CD4-positive, CD25-positive, alpha-beta regulatory T cell (primary cell): ENCODE results near the gene HIBCH. TPM values are rescaled to one million over a fixed set of nuclear protein-coding genes. Genes with fewer than 3 reads are reported as not detected.
"Not testable (repeated sequence)": the region's sequence is repeated elsewhere in the genome, so short reads cannot be mapped to it uniquely, and the experiment has no call there.

Source experiments
- ATAC-seq, 2 donors: fragments of 150-1000 bp; cut with Tn5 transposase; one replicate each; pipeline ENCODE4 v1.10.0; 2021; ENCODE audit warnings: low read depth in 2 of 2, moderate number of reproducible peaks in 2 of 2, moderate library complexity in 1 of 2
- DNase-seq, 3 donors: peaks; one replicate each; pipeline versions ENCODE4 v3.0.0 to v3.0.0-alpha.2; 2012 to 2022; ENCODE audit warnings: mixed read lengths in 1 of 3
- H3K27ac ChIP-seq: one replicate; pipeline ENCODE4 v1.7.0; 2013; ENCODE audit warnings: mild to moderate bottlenecking, low read length; ENCODE audit not compliant: insufficient read depth, poor library complexity, severe bottlenecking
- H3K27me3 ChIP-seq: one replicate; pipeline ENCODE4 v1.7.0; 2013; ENCODE audit warnings: low read length; ENCODE audit not compliant: control insufficient read depth, insufficient read depth
- H3K36me3 ChIP-seq: one replicate; pipeline ENCODE4 v1.7.0; 2013; ENCODE audit warnings: mild to moderate bottlenecking, low read length, moderate library complexity; ENCODE audit not compliant: control insufficient read depth, insufficient read depth
- H3K4me1 ChIP-seq: 2 replicates; pipeline ENCODE4 v1.7.0; 2013; ENCODE audit warnings: mild to moderate bottlenecking, low read length; ENCODE audit not compliant: insufficient read depth, control insufficient read depth, poor library complexity, severe bottlenecking
- H3K4me3 ChIP-seq: one replicate; pipeline ENCODE4 v1.7.0; 2013; ENCODE audit warnings: low read depth, mild to moderate bottlenecking, low read length, moderate library complexity
- H3K9me3 ChIP-seq, 2 experiments: 1 replicate in 1 of 2; 2 replicates in 1 of 2; pipeline ENCODE4 v1.7.0; 2013; ENCODE audit warnings: low read length in 2 of 2, mild to moderate bottlenecking in 1 of 2, moderate library complexity in 1 of 2; ENCODE audit not compliant: control insufficient read depth in 2 of 2
- H3K27ac Mint-ChIP-seq, 3 donors: one replicate each; pipeline ENCODE4 v1.8.0; 2020 to 2022; ENCODE audit warnings: mild to moderate bottlenecking in 3 of 3, mixed read lengths in 3 of 3, moderate library complexity in 2 of 3
- H3K27me3 Mint-ChIP-seq: one replicate; pipeline ENCODE4 v1.8.0; 2022; ENCODE audit warnings: mild to moderate bottlenecking, mixed read lengths
- H3K36me3 Mint-ChIP-seq: one replicate; pipeline ENCODE4 v1.8.0; 2020; ENCODE audit warnings: mixed read lengths
- H3K4me1 Mint-ChIP-seq, 4 donors: one replicate each; pipeline ENCODE4 v1.8.0; 2020 to 2022; ENCODE audit warnings: mixed read lengths in 4 of 4, mild to moderate bottlenecking in 1 of 4
- H3K4me3 Mint-ChIP-seq, 4 donors: one replicate each; pipeline ENCODE4 v1.8.0; 2020 to 2022; ENCODE audit warnings: mild to moderate bottlenecking in 4 of 4, mixed read lengths in 4 of 4, moderate library complexity in 3 of 4
- H3K9me3 Mint-ChIP-seq, 7 donors: one replicate each; pipeline ENCODE4 v1.8.0; 2020 to 2022; ENCODE audit warnings: mixed read lengths in 7 of 7, mild to moderate bottlenecking in 3 of 7, moderate library complexity in 2 of 7
- polyA plus RNA-seq, 4 donors: library from polyadenylated mRNA; unstranded; fragments of 300-500 nt; fragmentation: Illumina TruSeq; gene quantifications; one replicate each; pipeline ENCODE4 v1.2.3, GENCODE V29; 2021
- total RNA-seq: library from RNA; stranded (reverse); gene quantifications from one replicate; pipeline ENCODE4 v1.2.3, GENCODE V29; 2022

The HIBCH gene
- total and polyA plus RNA-seq, 5 donors from 2014 or later, result 21.0 to 31.2 (median 22.7) TPM

DNA sequence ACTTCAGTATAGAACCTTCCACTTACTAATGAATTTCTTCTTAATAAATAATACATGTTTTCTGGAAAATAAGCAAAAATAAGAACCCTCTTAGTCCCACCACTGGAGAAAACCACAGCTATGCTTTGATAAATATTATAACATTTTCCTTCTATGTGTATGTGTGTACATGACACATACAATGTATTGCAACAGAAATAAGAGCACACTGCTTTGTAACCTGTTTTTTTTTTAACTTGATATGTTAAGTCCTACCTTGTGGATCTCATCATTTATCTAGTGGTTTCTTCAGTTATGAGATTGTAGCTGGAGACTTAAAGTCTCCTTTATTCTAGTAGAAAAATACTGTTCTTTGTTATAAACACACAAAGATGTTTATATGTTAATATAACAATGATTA is 40.9 kb upstream of the HIBCH start:
- Mint-ChIP-seq H3K4me3 (peak overlapping the region; percentile 85 to 99 (median 92)), H3K27ac (peak overlapping the region; percentile 20 to 96 (median 96)), H3K27me3 (no peaks in the 10 kb centered on the region), H3K4me1 (peaks cover 15 to 46% (median 29%) of the 10 kb centered on the region in 4 donors), H3K36me3 (peaks cover 4% of the 10 kb centered on the region), H3K9me3 (no peaks in the 10 kb centered on the region)
- Histone ChIP-seq H3K27ac (peak overlapping the region; percentile 71), H3K9me3 (no peaks in the 10 kb centered on the region), H3K36me3 (no peaks in the 10 kb centered on the region), H3K4me1 (peaks cover 29% of the 10 kb centered on the region), H3K4me3 (peak overlapping the region; percentile 84), H3K27me3 (no peaks in the 10 kb centered on the region)
- ATAC-seq (no peak), DNase-seq (no peak)

DNA sequence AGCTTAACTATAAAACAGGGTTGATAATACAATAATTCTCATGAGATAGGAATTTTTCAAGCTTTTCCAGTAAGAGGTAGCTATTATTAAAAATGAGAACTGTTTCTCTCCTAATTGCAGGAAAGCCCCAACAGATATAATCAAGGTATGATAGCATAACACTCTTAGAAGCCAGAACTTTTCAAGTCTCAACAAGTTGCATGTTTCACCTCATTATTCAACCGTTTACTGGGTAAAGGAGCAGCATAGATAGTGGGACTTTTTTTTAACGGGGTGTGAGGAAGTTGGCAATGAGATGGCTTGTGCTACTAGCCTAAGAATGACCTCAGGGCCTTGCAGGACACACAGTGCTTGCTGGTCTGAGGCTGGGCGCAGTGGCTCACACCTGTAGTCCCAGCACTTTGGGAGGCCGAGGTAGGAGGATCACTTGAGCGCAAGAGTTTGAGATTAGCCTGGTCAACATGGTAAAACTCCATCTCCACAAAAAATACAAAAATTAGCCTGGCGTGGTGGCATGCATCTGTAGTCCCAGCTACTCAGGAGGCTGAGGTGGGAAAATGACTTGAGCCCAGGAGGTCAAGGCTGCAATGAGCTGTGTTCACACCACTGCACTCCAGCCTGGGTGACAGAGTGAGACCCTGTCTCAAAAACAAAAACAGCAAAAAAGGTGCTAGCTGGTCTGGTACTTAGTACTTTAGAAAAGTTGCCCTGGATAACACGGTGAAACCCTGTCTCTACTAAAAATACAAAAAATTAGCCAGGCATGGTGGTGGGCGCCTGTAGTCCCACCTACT is 39.2 kb upstream of the HIBCH start:
- DNase-seq, H3K9me3 Mint-ChIP-seq, H3K36me3 Mint-ChIP-seq, H3K36me3 ChIP-seq, H3K27me3 Mint-ChIP-seq, ATAC-seq, H3K9me3 ChIP-seq, H3K27me3 ChIP-seq, H3K4me3 ChIP-seq: not testable (repeated sequence)
- peaks cover 29% of the 10 kb centered on the region for H3K4me1 ChIP-seq
- peak overlapping the region; percentile 71 for H3K27ac ChIP-seq
- peaks cover 15 to 46% (median 28%) of the 10 kb centered on the region in 4 donors for H3K4me1 Mint-ChIP-seq
- peak overlapping the region; percentile 31 to 96 (median 69) for H3K27ac Mint-ChIP-seq
- peak overlapping the region; percentile 15 to 85 (median 32) for H3K4me3 Mint-ChIP-seq

DNA sequence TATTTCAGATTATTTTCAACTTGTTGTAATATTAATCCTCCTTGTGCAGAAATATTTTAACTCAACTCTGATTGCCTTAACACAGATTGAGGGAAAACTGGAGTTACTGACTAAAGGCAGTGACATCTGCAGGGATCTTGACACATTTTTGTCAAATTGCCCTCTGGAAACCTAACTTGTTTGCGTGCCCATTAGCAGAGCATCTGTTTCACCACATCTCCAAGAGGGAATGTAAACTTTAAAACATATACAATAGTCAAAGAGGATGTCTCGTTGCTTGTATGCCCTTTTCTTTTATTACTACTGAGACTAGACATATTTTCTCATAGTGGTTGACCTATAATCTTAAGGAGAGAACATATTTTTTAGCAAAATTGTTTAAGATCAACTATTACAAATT is 38.0 kb upstream of the HIBCH start:
- Histone ChIP-seq H3K4me1 (peaks cover 39% of the 10 kb centered on the region), H3K9me3 (no peaks in the 10 kb centered on the region), H3K36me3 (no peaks in the 10 kb centered on the region), H3K27me3 (no peaks in the 10 kb centered on the region), H3K4me3 (no peak overlapping the region), H3K27ac (no peak overlapping the region)
- Mint-ChIP-seq H3K27me3 (no peaks in the 10 kb centered on the region), H3K4me3 (no peak overlapping the region), H3K36me3 (no peaks in the 10 kb centered on the region), H3K4me1 (peaks cover 15 to 47% (median 32%) of the 10 kb centered on the region in 4 donors), H3K27ac (no peak overlapping the region), H3K9me3 (no peaks in the 10 kb centered on the region)
- DNase-seq, result no peak
- ATAC-seq, result no peak

DNA sequence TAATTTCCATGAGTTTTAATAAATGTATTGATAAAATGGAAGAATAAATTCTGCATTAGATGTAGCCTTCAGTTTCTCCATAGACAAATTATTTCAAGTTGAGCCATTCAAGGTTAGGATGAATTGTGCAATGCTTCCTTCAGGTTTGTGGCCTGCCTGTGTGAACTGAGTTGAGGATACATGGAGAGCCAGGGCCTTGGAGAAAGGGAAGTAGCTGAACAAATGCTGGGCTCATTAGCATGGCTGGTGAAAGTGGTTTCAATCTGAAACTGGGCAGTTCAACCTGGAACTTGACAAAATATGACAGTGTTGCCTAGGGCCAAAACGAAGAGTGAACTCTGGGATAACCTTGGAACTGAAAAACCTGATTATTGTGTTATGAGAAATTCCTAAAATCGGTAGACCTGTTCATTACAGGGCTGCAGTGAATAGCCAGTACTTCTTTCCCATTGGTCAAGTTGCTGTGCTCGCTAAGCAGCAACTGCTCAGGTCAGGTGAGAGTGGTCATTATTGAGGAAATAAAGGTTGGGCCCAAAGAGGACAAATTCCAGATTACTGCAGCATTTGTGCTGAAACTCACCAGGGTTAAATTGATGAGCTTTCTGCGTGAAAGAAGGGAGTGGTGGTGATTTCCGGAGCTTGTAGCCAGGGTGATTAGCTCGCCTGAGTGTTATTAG is 36.5 kb upstream of the HIBCH start:
- Histone ChIP-seq H3K27me3 (no peaks in the 10 kb centered on the region), H3K9me3 (no peaks in the 10 kb centered on the region), H3K27ac (no peak overlapping the region), H3K4me1 (peaks cover 27% of the 10 kb centered on the region), H3K36me3 (no peaks in the 10 kb centered on the region), H3K4me3 (no peak overlapping the region)
- DNase-seq (no peak), ATAC-seq (no peak)
- Mint-ChIP-seq H3K36me3 (no peaks in the 10 kb centered on the region), H3K9me3 (no peaks in the 10 kb centered on the region), H3K27me3 (no peaks in the 10 kb centered on the region), H3K4me3 (no peak overlapping the region), H3K27ac (no peak overlapping the region), H3K4me1 (peaks cover 12 to 36% (median 26%) of the 10 kb centered on the region in 4 donors)

DNA sequence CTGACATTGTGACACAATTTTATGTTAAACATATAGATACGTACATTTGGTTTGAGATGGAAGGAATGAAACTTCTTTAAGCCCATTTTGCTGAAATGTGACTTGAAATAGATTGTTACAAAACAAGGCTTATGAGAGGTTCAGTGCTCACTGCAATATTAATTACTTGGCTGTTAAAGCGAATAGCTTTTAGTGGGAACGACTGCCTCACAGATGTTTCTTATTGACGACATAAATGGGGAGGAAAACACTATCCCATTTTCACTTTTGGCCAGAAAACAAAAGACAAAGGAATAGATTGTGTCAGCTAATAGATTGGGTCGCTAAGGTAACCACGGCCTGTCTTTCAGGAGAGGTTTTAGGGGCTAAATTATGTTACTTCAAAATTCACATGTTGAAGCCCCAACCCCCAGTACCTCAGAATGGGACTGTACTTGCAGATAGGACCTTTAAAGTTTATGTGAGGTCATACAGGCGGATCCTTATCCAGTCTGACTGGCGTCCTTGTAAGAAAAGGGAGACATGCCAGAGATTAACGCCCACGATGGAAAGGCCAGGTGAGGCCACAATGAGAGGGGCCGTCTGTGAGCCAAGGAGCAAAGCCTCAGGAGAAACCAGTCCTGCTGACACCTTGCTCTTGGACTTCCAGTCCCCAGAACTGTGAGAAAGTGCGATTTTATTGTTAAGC is 34.5 kb upstream of the HIBCH start:
- no peak overlapping the region for H3K4me3 ChIP-seq
- H3K27me3 Mint-ChIP-seq, result no peaks in the 10 kb centered on the region
- peak overlapping the region in 1 of 4 donors; percentile 3 for H3K4me3 Mint-ChIP-seq
- H3K4me1 Mint-ChIP-seq, result peaks cover 4 to 18% (median 11%) of the 10 kb centered on the region in 4 donors
- H3K36me3 Mint-ChIP-seq, result no peaks in the 10 kb centered on the region
- H3K27ac ChIP-seq, result no peak overlapping the region
- no peaks in the 10 kb centered on the region for H3K27me3 ChIP-seq
- no peaks in the 10 kb centered on the region for H3K9me3 ChIP-seq
- H3K4me1 ChIP-seq, result peaks cover 10% of the 10 kb centered on the region
- no peak for DNase-seq
- H3K36me3 ChIP-seq, result no peaks in the 10 kb centered on the region
- no peak for ATAC-seq
- H3K9me3 Mint-ChIP-seq, result no peaks in the 10 kb centered on the region
- peak overlapping the region in 1 of 3 donors; percentile 65 for H3K27ac Mint-ChIP-seq

- Mint-ChIP-seq H3K27me3 (no peaks in the 10 kb centered on the region), H3K4me1 (peaks cover 4 to 11% (median 8%) of the 10 kb centered on the region in 4 donors), H3K36me3 (no peaks in the 10 kb centered on the region), H3K9me3 (no peaks in the 10 kb centered on the region), H3K4me3 (no peak overlapping the region), H3K27ac (peak overlapping the region in 1 of 3 donors; percentile 59)
- Histone ChIP-seq H3K9me3 (no peaks in the 10 kb centered on the region), H3K36me3 (no peaks in the 10 kb centered on the region), H3K4me3 (no peak overlapping the region), H3K27ac (peak overlapping the region; percentile 8), H3K4me1 (peaks cover 10% of the 10 kb centered on the region), H3K27me3 (no peaks in the 10 kb centered on the region)
- DNase-seq (no peak), ATAC-seq (no peak)
These were observed 33.9 kb upstream of the HIBCH start for GRCh38 chr2:190353537-190353899.

DNA sequence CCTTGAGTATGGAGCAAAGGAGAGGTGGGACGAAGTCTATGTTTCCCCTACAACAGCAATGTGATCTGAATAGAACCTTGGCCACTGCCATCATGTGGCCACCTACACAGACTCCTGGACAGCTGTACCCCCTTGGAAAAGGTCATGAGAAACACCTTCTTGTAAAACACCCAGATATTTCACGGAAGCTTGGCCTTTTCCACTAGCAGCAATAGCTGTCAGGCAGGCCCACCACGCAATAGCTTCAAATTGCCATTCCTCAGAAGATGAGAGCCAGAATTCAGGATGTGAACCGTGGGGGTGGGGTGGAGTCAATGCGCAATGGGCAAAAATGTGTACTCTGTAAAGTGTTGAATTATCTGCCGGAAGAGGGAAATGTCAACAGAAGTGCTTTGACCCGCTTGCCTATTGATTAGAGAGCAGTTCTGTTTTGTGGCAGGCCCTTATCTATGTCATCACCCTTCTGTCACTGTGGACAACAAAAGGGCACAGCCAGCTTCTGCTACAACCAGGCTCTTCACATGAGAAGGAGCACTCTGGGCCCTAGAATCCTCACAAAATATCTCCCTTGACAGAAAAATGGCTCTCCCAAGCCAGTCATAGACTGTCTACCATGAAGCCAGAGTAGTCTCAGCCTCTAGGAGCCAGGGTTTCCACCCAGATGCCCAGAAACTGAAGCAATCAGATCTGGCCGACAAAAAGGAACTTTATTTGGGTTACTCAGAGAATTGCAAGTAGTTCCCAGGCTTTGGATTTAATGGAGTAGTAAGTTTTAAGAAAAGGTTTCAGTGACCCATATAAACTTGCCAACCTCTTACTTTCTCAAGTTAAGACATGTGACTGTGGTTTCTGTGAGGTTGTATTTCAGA is 33.3 kb upstream of the HIBCH start:
- H3K27me3 ChIP-seq, result no peaks in the 10 kb centered on the region
- H3K4me1 ChIP-seq, result peaks cover 10% of the 10 kb centered on the region
- Mint-ChIP-seq H3K27me3 (no peaks in the 10 kb centered on the region), H3K27ac (peak overlapping the region in 1 of 3 donors; percentile 59), H3K36me3 (no peaks in the 10 kb centered on the region), H3K4me1 (peaks cover 4 to 10% (median 8%) of the 10 kb centered on the region in 4 donors), H3K4me3 (peak overlapping the region in 1 of 4 donors; percentile 27), H3K9me3 (no peaks in the 10 kb centered on the region)
- ATAC-seq, result no peak
- H3K27ac ChIP-seq, result peak overlapping the region; percentile 8
- no peaks in the 10 kb centered on the region for H3K9me3 ChIP-seq
- no peak overlapping the region for H3K4me3 ChIP-seq
- DNase-seq, result peak in 1 of 3 donors; percentile 14
- no peaks in the 10 kb centered on the region for H3K36me3 ChIP-seq
